HG03196 (cell line): ENCODE measurements around the gene RAET1G.
"Not testable (repeated sequence)": the region's sequence is repeated elsewhere in the genome, so short reads cannot be mapped to it uniquely, and the experiment has no call there.

ENCODE experiments used
- ATAC-seq: cut with Tn5 transposase; IDR thresholded peaks from one replicate; pipeline ENCODE4 v1.9.1; 2021; ENCODE audit not compliant: unreplicated experiment

The RAET1G gene

DNA sequence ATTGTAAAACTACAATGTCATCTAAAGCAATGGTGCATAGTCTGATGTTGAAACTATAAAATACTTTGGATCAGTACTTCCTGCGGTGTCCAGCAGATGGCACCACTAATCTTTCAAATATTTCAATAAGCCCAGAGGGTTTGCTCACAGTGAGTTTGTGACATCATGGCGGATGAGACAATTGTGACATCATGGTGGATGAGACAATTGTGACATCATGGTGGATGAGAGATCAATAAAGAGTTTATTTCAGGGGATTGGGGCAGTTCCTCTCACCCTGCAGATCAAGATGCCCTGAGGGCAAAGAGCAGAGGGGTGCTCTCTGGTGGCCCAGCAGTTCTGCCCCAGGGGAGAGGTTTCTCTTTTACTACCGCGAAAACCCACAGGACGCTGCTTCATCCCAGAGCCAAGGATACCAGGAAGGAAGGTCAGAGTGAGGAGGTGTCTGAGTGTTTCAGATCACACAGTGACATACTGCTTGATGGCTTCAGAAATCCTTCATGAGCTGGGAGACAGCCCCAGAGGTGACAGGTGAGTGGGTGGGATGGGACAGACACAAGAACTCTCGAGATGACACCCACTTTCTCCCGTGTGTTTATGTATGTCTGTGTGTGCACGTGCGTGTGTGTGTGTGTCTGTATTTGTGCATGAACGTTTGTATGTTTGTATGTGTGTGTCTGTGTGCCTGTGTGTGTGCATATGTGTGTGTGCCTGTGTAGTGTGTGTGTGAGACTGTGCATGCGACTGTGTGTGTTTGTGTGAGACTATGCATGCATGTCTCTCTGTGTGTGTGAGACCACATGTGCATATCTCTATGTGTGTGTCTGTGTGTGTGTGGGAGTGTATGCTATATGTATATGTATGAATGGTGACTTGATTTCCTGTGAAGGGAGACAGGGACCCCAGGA, 11.6 kb upstream of the RAET1G start:
- no peak for ATAC-seq

DNA sequence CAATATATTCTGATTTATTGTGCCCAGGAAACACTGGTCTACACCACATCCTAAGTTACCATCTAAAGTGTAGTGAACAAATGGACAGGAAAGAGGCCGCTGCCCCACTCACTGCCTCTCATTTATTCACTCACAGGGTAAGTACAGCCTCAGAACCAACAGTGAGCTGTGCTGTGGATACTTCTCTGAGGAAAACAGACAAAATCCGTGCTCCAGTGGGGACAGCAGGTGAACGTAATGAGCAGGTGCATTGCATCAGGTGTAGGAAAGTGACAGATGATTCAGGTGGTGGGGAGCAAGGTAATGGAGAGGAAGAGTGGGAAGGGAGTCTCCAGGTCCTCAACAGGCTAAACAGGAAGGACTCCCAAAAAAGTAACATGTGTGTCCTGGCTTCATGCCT, 10.5 kb upstream of the RAET1G start:
- ATAC-seq, result no peak

GRCh38 chr6:149933036-149933435, 10.1 kb upstream of the RAET1G start:
- no peak for ATAC-seq

DNA sequence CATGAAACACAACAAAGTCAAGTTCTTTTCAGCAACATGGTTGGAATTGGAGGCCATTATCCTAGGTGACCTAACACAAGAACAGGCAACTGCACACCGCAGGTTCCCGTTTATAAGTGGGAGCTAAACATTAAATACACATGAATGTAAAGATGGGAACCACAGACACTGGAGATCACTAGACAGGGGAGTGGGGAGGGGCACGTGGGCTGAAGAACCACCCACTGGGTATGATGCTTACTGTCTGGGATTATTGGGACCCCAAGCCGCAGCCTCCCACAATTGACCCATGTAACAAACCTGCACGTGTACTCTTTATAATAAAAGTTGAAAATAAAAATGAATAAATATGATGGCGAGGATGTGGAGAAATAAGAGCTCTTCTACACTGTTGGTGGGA, 8.6 kb upstream of the RAET1G start:
- no peak for ATAC-seq

DNA sequence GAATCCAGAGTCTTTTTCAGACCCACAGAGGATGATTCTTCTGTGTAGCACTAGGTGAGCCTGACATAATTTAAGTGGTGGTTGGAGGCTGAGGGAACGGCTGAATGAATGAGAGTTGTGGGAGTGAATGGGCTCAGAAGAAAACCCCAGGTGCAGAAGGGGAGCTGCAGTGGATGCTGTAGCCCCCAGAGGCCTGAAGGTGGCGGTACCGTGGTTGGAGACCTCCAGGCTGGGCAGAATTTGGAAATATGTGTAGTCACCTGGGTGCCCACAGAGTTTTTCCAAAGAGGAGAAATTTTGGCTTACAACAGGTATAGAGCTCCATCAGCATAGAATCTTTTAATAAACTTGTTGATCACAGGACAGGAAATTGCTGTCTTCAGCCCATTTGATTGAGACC, 6.5 kb upstream of the RAET1G start:
- ATAC-seq, result no peak

- ATAC-seq, result not testable (repeated sequence)
Measured at GRCh38 chr6:149927025-149927424, 4.1 kb upstream of the RAET1G start.

DNA sequence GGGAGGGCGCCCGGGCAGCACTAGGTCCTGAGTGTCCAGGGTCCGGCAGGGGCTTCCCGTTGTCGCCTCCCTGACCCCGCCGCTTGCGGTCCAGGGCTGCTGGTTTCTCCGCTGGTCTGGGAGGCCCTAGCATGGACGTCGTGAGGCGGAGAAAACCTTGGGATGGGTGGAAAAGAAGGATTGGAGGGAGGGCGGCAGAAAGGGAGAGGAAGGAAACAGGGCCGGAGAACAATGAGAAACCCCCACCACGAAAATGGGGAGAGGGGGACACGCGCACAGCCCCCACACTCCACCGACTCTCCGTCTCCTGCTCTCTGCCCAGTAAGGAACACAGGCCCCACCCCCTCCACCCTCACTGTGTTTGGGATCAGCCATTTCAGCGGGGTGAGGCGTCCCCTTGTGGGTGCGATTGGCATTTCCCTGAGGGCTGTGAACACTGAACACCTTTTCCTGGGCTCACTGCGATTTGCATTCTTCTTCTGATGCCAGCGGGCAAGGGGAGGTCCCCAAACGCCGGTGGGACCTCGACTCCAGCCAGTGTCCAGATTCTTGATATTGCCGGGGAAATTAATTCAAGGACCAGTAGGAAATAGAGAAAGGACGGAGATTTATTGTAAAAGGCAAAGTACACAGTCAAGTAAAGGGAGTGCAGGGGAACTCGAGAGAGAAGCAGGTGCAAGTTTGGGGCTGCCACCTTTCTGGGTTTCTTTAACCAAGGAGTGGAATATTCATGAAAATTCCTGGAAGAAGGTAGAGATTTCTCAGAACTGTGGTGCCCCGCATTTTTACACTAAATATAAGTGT, 3.3 kb upstream of the RAET1G start:
- ATAC-seq, result no peak

DNA sequence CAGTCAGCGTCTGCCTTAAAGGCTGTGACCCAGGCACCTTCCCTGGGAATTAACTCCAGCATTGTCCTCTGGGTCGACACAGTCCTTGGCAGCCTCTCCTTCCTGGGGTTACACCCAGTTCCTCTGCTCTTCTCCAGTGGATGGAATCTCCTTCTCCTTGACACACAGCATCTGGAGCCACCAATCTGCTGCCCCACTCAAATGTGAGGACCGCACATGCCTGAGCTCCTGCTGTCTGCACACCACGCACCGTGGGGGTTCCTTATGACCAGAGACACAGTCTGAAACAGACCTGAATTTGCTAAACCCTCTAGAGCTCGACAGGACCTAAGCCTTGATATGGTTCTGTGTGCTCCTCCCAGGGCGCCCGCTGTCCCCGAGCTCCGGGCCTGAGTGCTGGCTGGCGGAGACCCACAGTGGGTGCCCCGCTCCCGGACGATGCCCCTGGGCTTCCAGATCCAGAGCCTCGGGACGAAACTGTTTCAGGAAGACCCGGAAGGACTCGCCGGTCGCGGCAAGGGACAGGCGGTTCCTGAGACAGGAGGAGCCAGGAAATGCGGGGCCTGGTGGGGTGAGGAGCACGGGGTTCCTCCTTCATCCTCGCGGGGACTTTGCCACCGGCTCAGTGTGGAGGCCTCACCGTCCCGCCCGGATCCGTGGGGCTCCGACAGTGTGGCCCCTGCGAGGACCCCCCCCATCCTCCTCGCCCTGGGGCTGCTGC, 2.5 kb upstream of the RAET1G start:
- no peak for ATAC-seq

DNA sequence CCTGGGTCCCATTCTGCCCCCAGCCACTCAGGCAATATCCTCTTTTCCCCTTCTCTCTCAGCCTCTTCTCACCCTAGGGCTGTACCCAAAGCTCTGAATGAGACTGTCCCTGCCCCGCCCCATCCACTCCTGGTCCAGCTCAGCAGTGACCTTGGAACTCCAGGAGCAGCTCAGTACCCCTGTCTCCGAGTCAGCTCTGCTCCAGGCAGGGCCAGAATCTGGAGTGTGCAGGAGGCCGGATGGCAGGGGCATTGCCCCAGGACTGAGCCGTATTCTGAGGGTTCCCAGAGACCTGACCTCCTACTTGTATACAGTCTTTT, 2.0 kb upstream of the RAET1G start:
- no peak for ATAC-seq

DNA sequence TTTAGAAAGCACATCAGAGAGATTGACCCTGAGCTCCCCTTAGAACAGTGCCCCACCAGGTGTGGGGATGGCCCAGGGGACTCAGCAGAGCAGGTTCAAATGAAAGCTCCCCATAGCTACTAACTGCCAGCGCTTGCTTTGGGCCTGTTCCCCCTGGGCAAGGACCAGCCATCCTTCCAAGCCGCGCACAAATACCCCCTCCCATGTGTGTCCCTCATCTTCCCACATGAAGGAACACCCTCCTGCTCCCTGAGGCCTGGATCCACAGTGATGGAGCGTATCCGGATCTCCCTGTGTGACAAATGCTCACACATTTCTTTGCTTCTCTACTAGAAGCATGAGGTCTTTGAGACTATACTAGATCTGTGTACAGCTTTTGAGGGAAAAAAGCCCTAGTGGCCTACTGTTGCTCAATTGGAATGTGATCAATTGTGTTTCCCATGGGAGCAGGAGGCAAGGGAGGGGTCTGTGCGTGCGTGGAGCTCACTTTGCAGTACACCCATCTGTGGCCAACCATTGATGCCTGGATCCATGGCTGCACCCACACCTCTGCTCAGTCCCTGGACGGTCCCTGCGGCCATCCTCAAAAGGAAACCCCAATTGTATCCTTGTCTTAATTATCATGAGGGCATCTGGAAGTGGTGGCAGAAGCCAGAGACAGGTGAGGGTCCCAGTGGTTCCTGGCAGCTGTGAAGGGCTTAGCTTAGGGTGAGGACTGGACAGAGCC, 1.4 kb upstream of the RAET1G start:
- no peak for ATAC-seq

- no peak for ATAC-seq
Measured at GRCh38 chr6:149923327-149923986, 536 bp upstream of the RAET1G start.

DNA sequence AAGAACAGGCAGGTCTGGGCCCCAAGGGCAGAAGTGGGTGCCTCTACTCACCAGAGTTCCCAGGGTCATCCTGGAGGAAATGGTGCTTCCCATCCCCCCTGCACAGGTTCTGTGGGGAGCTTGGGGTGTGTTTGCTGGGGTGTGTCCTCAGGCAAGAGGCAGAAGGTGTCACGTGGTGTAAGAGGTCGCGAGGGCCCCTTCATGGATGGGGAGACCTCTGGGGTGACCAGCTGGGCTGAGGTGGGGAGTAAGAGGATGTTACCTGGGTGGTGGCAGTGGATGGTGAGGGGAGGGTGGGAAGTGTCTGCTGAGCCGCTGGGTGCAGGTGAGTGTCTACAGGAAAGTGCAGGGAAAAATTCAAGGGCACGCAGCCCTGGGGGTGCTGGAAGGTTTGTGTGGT, 830 bp downstream of the RAET1G start:
- ATAC-seq, result not testable (repeated sequence)

DNA sequence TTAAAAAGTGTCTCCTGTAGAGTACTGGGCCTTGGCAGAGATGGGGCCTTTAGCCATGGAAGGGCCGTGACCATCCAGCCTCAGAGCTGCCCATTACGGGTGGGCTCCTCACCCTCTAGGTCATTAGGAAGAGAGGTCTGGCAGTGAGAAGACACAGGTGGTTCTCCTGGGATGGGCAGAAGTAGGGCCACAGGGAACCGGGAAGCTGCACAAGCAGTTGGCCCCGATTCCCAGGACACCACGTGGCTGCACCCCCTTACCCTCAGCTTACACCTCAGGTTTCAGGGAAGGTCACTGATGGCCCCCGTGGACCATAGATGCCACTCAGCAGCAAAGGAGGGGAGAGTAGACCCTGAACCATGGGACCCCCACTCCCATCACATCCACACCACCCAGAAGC, 1.6 kb downstream of the RAET1G start:
- ATAC-seq, result no peak

GRCh38 chr6:149919834-149920225, 3.1 kb downstream of the RAET1G start:
- ATAC-seq, result no peak

GRCh38 chr6:149919126-149919833, 3.6 kb downstream of the RAET1G start:
- not testable (repeated sequence) for ATAC-seq

DNA sequence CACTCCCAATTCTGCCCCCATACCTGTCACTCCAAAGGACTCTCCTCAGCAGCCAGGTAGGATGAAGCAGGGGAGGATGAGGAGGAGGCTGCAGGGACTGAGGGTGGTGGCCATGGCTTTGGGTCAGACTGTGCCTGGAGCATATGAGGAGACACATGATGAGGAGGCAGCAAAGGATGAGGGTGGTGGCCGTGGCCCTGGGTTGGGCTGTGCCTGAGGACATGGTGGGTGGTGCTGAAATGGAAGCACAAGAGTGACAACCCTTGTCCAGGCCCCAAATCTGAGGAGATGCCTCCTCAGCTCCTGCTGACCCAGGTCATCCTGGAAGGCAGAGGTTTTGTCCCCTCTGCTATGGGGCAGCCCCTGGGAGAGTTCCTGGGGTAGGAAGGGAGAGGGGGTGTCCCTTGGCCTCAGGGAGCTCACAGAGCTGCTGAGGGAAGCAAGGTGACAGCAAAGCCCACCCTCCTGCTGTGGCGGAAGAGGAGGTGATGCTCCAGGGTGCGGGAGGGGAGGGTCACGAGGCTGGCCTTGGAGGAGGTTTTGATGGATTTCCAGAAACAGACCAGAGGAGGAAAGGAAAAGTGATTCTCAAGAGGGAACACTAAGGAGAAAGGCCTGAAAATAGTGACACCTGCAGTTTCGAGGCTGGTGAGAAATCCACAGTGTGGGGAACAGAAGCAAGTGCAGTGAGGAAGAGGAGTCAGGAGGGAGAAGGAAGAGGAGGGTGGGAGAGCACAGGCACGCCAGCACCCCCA, 4.6 kb downstream of the RAET1G start:
- no peak for ATAC-seq

DNA sequence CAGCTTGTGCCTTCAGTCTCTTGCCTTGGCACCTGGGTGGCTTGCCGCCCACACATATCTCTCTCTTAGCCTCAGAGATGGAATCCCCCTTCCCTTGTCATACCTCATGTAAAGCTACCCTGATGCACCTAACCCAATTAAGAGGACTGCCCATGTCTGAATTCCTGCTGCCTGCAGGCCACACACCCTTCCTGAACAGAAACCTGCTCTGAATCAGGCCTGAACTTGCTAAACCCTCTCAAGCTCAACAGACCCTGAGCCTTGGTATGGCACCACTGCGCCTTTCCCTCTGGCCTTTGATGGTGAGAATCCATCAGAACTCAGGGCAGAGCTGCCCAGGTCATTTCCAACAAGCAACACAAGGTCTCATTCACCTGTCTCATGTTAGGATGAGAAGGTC, 5.2 kb downstream of the RAET1G start:
- ATAC-seq, result no peak

GRCh38 chr6:149915970-149916865, 6.7 kb downstream of the RAET1G start:
- no peak for ATAC-seq
